GM23248 (cell line): ENCODE measurements around the gene PITHD1. TPM values are rescaled to one million over a fixed set of nuclear protein-coding genes. Genes with fewer than 3 reads are reported as not detected.

ENCODE experiments used
- DNase-seq: peaks from one replicate; pipeline ENCODE4 v3.0.0-alpha.2; 2015
- H2AFZ ChIP-seq: fragments of 200-600 bp; sonication (generic); 2 replicates; pipeline ENCODE4 v1.6.1; 2016; ENCODE audit warnings: antibody characterized with exemption
- H3F3A ChIP-seq: fragments of 200-600 bp; sonication (generic); 2 replicates; pipeline ENCODE4 v1.6.1; 2016; ENCODE audit warnings: mild to moderate bottlenecking, antibody characterized with exemption, mixed run types; ENCODE audit not compliant: insufficient read depth
- H3K27ac ChIP-seq: fragments of 200-600 bp; sonication (generic); 2 replicates; pipeline ENCODE4 v1.5.1; 2016; ENCODE audit warnings: mild to moderate bottlenecking
- H3K27me3 ChIP-seq: fragments of 200-600 bp; sonication (generic); replicated peaks from 2 replicates; pipeline ENCODE4 v1.6.1; 2016; ENCODE audit warnings: mild to moderate bottlenecking; ENCODE audit not compliant: insufficient read depth
- H3K36me3 ChIP-seq: fragments of 200-600 bp; sonication (generic); 2 replicates; pipeline ENCODE4 v1.6.1; 2016; ENCODE audit warnings: low read depth, mild to moderate bottlenecking
- H3K4me1 ChIP-seq: fragments of 200-600 bp; sonication (generic); 2 replicates; pipeline ENCODE4 v1.6.1; 2016; ENCODE audit warnings: mild to moderate bottlenecking; ENCODE audit not compliant: insufficient read depth
- H3K4me2 ChIP-seq: fragments of 200-600 bp; sonication (generic); one replicate; pipeline ENCODE4 v1.6.1; 2016; ENCODE audit warnings: mild to moderate bottlenecking; ENCODE audit not compliant: unreplicated experiment
- H3K4me3 ChIP-seq: fragments of 200-600 bp; sonication (generic); 2 replicates; pipeline ENCODE4 v1.5.1; 2016; ENCODE audit warnings: mild to moderate bottlenecking
- H3K79me2 ChIP-seq: fragments of 200-600 bp; sonication (generic); 2 replicates; pipeline ENCODE4 v1.6.1; 2016; ENCODE audit warnings: mild to moderate bottlenecking; ENCODE audit not compliant: insufficient read depth
- H3K9ac ChIP-seq: fragments of 200-600 bp; sonication (generic); 2 replicates; pipeline ENCODE4 v1.6.1; 2016; ENCODE audit warnings: mild to moderate bottlenecking
- H3K9me2 ChIP-seq: fragments of 200-600 bp; sonication (generic); 2 replicates; pipeline ENCODE4 v1.6.1; 2016; ENCODE audit warnings: mixed run types, mild to moderate bottlenecking, moderate library complexity; ENCODE audit not compliant: insufficient read depth
- H3K9me3 ChIP-seq: fragments of 200-600 bp; sonication (generic); one replicate; pipeline ENCODE4 v1.6.1; 2017; ENCODE audit warnings: low read depth
- H4K20me1 ChIP-seq: fragments of 200-600 bp; sonication (generic); 2 replicates; pipeline ENCODE4 v1.6.0; 2016; ENCODE audit not compliant: insufficient read depth
- EZH2 ChIP-seq: fragments of 200-600 bp; sonication (generic); IDR thresholded peaks from 2 replicates; pipeline ENCODE4 v1.6.1; 2018; ENCODE audit warnings: antibody characterized with exemption, mild to moderate bottlenecking; ENCODE audit not compliant: insufficient read depth, poor library complexity, severe bottlenecking
- EZH2phosphoT487 ChIP-seq: fragments of 200-600 bp; sonication (generic); IDR thresholded peaks from 2 replicates; pipeline ENCODE4 v1.6.1; 2018; ENCODE audit warnings: antibody characterized with exemption, moderate library complexity, mild to moderate bottlenecking, low read depth; ENCODE audit not compliant: insufficient read depth
- WGBS, 2 experiments: methylation state at CpG; one replicate each; pipeline ENCODE4 v1.1.6; 2015 to 2017; ENCODE audit warnings: low lambda C conversion rate in 2 of 2, low coverage in 1 of 2; ENCODE audit errors: missing lambda C conversion rate in 2 of 2; 5-methylcytosine and 5-hydroxymethylcytosine counted together
- in situ Hi-C: fragments of 300-500 bp; cut with MboI; formaldehyde crosslinking; loops from 2 replicates; pipeline ENCODE4 v1.15.0; 2020
- polyA plus RNA-seq: library from polyadenylated mRNA; unstranded; fragments of >200 nt; fragmentation: Nextera tagmentation; extraction: Ambion mirVana; gene quantifications from 2 replicates; pipeline ENCODE4 v1.2.1, GENCODE V29; 2016
- total RNA-seq: library from RNA; depleted of rRNA; stranded (reverse); fragments of >200 nt; shearing (Covaris generic); gene quantifications from 2 replicates; pipeline ENCODE4 v1.2.3, GENCODE V29; 2014

PITHD1 gene
- total and polyA plus RNA-seq, 2 experiments from 2014 or later, result 38.4 to 51.0 TPM

GRCh38 chr1:23768733-23769132 is 9.5 kb upstream of the PITHD1 start:
- Histone ChIP-seq H3K4me1 (no peaks in the 10 kb centered on the region; the same call in 1 of the 2 replicates), H3K79me2 (peaks cover 15% of the 10 kb centered on the region), H2AFZ (no peak overlapping the region), H3K27me3 (no peaks in the 10 kb centered on the region), H3K9me2 (no peaks in the 10 kb centered on the region), H3K4me2 (no peak overlapping the region), H3F3A (peaks cover 6% of the 10 kb centered on the region; the same call in 1 of the 2 replicates), H3K9ac (no peak overlapping the region), H3K4me3 (no peak overlapping the region), H4K20me1 (no peaks in the 10 kb centered on the region), H3K27ac (no peak overlapping the region), H3K36me3 (no peaks in the 10 kb centered on the region), H3K9me3 (no peaks in the 10 kb centered on the region)
- WGBS, 2 experiments, result 59 to 66% methylated on average over 5 of the region's 5 CpGs
- no peak for DNase-seq
- TF ChIP-seq EZH2 (no peak), EZH2phosphoT487 (no peak)
- in situ Hi-C loops, result no loop called here

- TF ChIP-seq EZH2, result no peak
- TF ChIP-seq EZH2phosphoT487, result no peak
- H3K79me2 ChIP-seq, result peaks cover 25% of the 10 kb centered on the region
- WGBS, 2 experiments, result 16 to 17% methylated on average over 14 of the region's 14 CpGs
- no peaks in the 10 kb centered on the region for H3K36me3 ChIP-seq
- H3K4me2 ChIP-seq, result peak overlapping the region; percentile 31
- H3K4me3 ChIP-seq, result no peak overlapping the region
- no peaks in the 10 kb centered on the region for H3K27me3 ChIP-seq
- no peak overlapping the region for H3K9ac ChIP-seq
- peaks cover 6% of the 10 kb centered on the region; the same call in 1 of the 2 replicates for H3F3A ChIP-seq
- H2AFZ ChIP-seq, result no peak overlapping the region
- H3K27ac ChIP-seq, result no peak overlapping the region
- peaks cover 4% of the 10 kb centered on the region for H3K4me1 ChIP-seq
- no peaks in the 10 kb centered on the region for H3K9me2 ChIP-seq
- no peaks in the 10 kb centered on the region for H3K9me3 ChIP-seq
- in situ Hi-C loops, result no loop called here
- H4K20me1 ChIP-seq, result no peaks in the 10 kb centered on the region
- DNase-seq, result peak; percentile 85
Observed at GRCh38 chr1:23772049-23772853, 6.0 kb upstream of the PITHD1 start.

GRCh38 chr1:23772854-23773242 is 5.4 kb upstream of the PITHD1 start:
- no peaks in the 10 kb centered on the region for H3K27me3 ChIP-seq
- no peak overlapping the region for H2AFZ ChIP-seq
- peaks cover 6% of the 10 kb centered on the region for H3K4me1 ChIP-seq
- 83 to 86% methylated on average over 10 of the region's 10 CpGs for WGBS, 2 experiments
- no peak overlapping the region for H3K4me2 ChIP-seq
- DNase-seq, result no peak
- H3K9me3 ChIP-seq, result no peaks in the 10 kb centered on the region
- H3K4me3 ChIP-seq, result no peak overlapping the region
- peaks cover 31% of the 10 kb centered on the region for H3K79me2 ChIP-seq
- H3F3A ChIP-seq, result peaks cover 6% of the 10 kb centered on the region; the same call in 1 of the 2 replicates
- H4K20me1 ChIP-seq, result no peaks in the 10 kb centered on the region
- no peaks in the 10 kb centered on the region for H3K36me3 ChIP-seq
- no peak for TF ChIP-seq EZH2
- TF ChIP-seq EZH2phosphoT487, result no peak
- no peak overlapping the region for H3K27ac ChIP-seq
- H3K9me2 ChIP-seq, result no peaks in the 10 kb centered on the region
- H3K9ac ChIP-seq, result no peak overlapping the region
- in situ Hi-C loops, result no loop called here

GRCh38 chr1:23774174-23774880 is 3.9 kb upstream of the PITHD1 start:
- Histone ChIP-seq H3K4me3 (no peak overlapping the region), H3K36me3 (no peaks in the 10 kb centered on the region), H3K4me2 (no peak overlapping the region), H3K4me1 (peaks cover 11% of the 10 kb centered on the region), H3K9ac (no peak overlapping the region), H3K79me2 (peaks cover 42% of the 10 kb centered on the region), H3F3A (peaks cover 12% of the 10 kb centered on the region), H3K27ac (no peak overlapping the region), H3K9me2 (no peaks in the 10 kb centered on the region), H2AFZ (no peak overlapping the region), H3K9me3 (no peaks in the 10 kb centered on the region), H3K27me3 (no peaks in the 10 kb centered on the region), H4K20me1 (no peaks in the 10 kb centered on the region)
- in situ Hi-C loops, result no loop called here
- 81 to 88% methylated on average over 6 of the region's 6 CpGs for WGBS, 2 experiments
- no peak for TF ChIP-seq EZH2phosphoT487
- no peak for TF ChIP-seq EZH2
- DNase-seq, result no peak
